ENCODE measurements around the gene RNF220.

Gene RNF220

GRCh38 chr1:44603718-44604117, 198.7 kb downstream of the RNF220 start (continued):
- peak; percentile 72; the same call in 1 of the 2 replicates for TF ChIP-seq PRDM6 (tag by site-specific recombination; IDR thresholded peaks at IDR 0.05)
- no peak for TF ChIP-seq ZNF10 (tag by site-specific recombination; IDR thresholded peaks at IDR 0.05)
- 0 out of 2 replicates have a peak, but pooled peaks have one; percentile 15 for TF ChIP-seq INSM2 (tag by site-specific recombination; IDR thresholded peaks at IDR 0.05)
- peak; percentile 82 for TF ChIP-seq ZNF843 (tag by site-specific recombination; IDR thresholded peaks at IDR 0.05)
- no peak for TF ChIP-seq ATF2 (tag by site-specific recombination; IDR thresholded peaks at IDR 0.05; ENCODE audit: low read depth)
- no peak for TF ChIP-seq ZNF514 (tag by site-specific recombination; IDR thresholded peaks at IDR 0.05)
- TF ChIP-seq ZNF121 (tag by site-specific recombination; IDR thresholded peaks at IDR 0.05) = no peak
- peak; percentile 80 for TF ChIP-seq FEZF1 (tag by site-specific recombination; IDR thresholded peaks at IDR 0.05)
- TF ChIP-seq BCL11B (tag by site-specific recombination; IDR thresholded peaks at IDR 0.05; ENCODE audit: low read depth) = peak; percentile 76; the same call in 1 of the 2 replicates
- TF ChIP-seq ZNF558 (tag by site-specific recombination; IDR thresholded peaks at IDR 0.05) = peak; percentile 11; the same call in 1 of the 2 replicates
- TF ChIP-seq ZNF658 (tag by site-specific recombination; IDR thresholded peaks at IDR 0.05) = no peak
- peak; percentile 44 for TF ChIP-seq SP2 (tag by site-specific recombination; IDR thresholded peaks at IDR 0.05)
- no peak for TF ChIP-seq HOXA7 (CRISPR knock-in tag; IDR thresholded peaks at IDR 0.05; ENCODE audit: borderline replicate concordance)
- peak; percentile 46; the same call in 1 of the 2 replicates for TF ChIP-seq ZNF561 (tag by site-specific recombination; IDR thresholded peaks at IDR 0.05; ENCODE audit: borderline replicate concordance)
- TF ChIP-seq ZBTB17 (tag by site-specific recombination; IDR thresholded peaks at IDR 0.05) = peak; percentile 81
- peak; percentile 32; the same call in 1 of the 2 replicates for TF ChIP-seq ZNF580 (tag by site-specific recombination; IDR thresholded peaks at IDR 0.05)
- TF ChIP-seq ZNF670 (tag by site-specific recombination; IDR thresholded peaks at IDR 0.05; ENCODE audit: low read depth) = no peak
- TF ChIP-seq TRIM28 (IDR thresholded peaks at IDR 0.05; ENCODE audit: borderline replicate concordance, low read length) = 0 out of 2 replicates have a peak, but pooled peaks have one; percentile 73
- no peak for TF ChIP-seq ZNF2 (tag by site-specific recombination; IDR thresholded peaks at IDR 0.05)
- TF ChIP-seq ZNF692 (tag by site-specific recombination; IDR thresholded peaks at IDR 0.05) = peak; percentile 61; the same call in 1 of the 2 replicates
- no peak for TF ChIP-seq ZNF76 (tag by site-specific recombination; IDR thresholded peaks at IDR 0.05; ENCODE audit: borderline replicate concordance, low read depth)
- TF ChIP-seq GFI1B (tag by site-specific recombination; IDR thresholded peaks at IDR 0.05) = 0 out of 2 replicates have a peak, but pooled peaks have one; percentile 45
- peak; percentile 97 for TF ChIP-seq ZNF18 (tag by site-specific recombination; IDR thresholded peaks at IDR 0.05)
- TF ChIP-seq ZBTB21 (tag by site-specific recombination; IDR thresholded peaks at IDR 0.05) = no peak
- TF ChIP-seq AEBP2 (tag by site-specific recombination; IDR thresholded peaks at IDR 0.05; ENCODE audit: borderline replicate concordance) = no peak
- peak; percentile 67 for TF ChIP-seq PRDM10 (tag by site-specific recombination; IDR thresholded peaks at IDR 0.05)
- peak; percentile 83 for TF ChIP-seq ZNF341 (tag by site-specific recombination; IDR thresholded peaks at IDR 0.05; ENCODE audit: low read depth)
